Fibroblast of skin of right biceps (primary cell): Measurements from ENCODE around the gene RNF169.

Experiments
- DNase-seq: peaks from one replicate; pipeline ENCODE4 v3.0.0-alpha.2; 2013

The RNF169 gene

DNA sequence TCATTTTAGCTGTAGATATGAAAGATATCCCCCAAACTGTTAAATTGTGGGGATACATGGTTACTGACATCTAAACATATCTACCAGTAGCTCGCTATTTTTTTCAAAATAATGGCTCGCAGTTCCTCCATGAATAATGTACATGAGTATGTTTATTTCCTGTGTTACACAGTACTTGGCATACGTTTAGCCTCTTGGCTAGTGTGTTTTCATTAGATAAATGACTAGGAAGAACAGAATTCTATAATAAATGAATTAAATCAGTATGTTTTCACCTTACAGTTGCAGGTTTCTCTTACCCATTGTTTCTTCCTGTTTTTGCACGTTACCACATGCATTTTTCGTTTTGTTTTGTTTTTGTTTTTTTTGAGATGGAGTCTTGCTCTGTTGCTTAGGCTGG, 21.8 kb downstream of the RNF169 start:
- DNase-seq = no peak

DNA sequence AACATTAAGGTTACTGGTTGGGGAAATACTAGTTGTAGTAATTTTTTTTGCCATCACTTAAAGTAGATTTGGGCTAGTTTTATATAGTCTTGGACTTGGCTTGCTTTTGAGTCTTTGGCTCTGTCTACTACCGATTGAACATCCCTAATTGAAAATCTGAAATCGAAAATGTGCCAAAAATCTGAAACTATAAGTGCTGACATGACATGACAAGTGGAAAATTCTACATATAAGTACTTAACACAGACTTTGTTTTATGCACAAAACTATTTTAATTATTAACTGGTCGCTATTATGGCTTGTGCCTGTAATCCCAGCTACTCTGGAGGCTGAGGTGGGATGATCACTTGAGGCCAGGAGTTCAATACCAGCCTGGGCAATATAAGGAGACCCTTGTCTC, 22.5 kb downstream of the RNF169 start:
- DNase-seq = no peak

DNA sequence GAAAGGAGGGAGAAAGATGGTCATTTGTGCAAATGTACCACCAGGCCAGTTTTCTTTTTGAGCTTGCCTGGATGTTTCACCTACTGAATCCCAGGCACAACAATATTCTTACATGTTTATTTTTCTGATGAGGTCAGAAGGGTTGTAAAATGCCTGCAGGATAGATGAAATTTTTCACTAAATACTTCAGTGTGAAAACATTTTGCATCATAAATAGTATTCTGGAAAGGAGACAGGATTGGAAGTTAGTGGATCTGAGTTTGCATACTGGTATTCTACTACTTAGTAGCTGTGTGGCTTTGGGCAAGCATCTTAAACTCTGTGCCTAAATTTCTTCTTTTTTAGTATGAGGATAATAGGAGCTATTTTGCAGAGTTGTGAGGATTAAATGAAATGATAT, 24.8 kb downstream of the RNF169 start:
- peak; percentile 10 for DNase-seq

DNA sequence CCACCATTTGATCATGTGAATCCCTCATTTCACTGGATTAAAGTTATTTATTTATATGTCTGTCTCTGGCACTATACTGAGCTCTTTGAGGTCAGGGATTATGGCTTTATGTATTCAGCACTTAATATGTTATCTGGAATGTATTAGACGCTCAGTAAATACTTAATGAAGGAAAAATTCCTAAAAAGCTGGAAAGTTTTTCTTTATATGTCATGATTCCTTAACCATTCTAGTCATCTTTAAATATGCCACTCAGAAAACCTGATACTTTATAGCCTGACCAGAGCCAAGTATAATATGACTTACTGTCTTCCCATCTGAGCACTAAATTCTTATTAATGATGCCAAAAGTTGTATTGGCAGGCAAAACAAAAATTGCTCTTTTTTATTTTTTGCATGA, 27.1 kb downstream of the RNF169 start:
- peak; percentile 28 for DNase-seq

DNA sequence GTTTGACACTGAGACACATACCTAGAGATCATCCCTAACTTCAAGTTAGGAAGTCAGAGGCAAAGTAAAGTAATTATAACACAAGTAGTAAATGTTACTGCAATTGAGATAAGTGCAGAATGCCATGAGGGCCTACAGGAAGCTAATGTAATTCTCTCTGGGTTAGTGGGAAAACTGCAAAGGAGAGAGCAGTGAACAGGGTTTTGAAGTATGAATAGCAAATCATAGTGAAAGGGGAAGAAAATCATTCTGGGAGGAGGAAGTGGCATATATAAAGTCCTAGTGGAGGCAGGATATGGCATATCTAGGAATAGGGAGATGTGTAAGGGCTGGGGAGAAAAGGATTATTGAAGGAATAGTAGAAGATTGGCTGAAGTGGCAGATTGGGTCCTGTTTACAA, 27.9 kb downstream of the RNF169 start:
- DNase-seq = no peak

DNA sequence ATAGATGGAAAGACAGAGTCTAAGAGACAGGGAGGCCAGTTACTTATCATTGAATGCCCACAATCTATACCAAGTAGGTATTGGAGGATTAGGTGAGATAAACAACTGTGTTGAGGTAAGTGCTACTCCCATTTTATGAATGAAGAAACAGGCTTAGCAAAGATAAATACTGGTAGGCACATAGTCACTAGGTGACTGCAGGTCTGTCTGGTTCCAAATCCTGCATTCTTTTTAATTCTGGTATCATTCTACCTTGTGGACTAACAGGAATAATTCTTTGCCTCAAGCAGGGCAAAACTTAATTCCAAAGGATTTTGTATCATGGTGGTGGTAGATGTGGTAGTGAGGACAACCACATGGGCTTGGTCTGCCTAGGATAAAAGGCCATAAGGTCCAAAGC, 28.4 kb downstream of the RNF169 start:
- no peak for DNase-seq

DNA sequence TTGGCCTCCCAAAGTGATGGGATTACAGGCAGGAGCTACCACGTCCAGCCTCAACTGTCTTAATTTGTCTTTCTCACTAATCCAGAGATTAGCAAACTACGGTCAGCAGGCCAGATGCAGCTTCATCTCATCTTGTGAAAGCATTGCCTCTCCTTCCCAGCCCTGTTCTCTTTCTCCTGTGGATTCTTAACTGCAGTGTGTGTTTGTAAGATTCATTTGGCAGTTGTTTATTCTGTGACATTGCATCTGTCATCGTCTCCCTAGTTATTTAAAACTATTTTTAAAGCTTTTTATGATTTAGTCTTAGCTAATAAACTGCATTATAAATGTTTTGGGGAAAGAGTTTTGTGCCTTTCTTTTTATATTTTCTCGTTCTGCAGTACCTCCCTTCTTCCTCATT, 29.2 kb downstream of the RNF169 start:
- DNase-seq = no peak

DNA sequence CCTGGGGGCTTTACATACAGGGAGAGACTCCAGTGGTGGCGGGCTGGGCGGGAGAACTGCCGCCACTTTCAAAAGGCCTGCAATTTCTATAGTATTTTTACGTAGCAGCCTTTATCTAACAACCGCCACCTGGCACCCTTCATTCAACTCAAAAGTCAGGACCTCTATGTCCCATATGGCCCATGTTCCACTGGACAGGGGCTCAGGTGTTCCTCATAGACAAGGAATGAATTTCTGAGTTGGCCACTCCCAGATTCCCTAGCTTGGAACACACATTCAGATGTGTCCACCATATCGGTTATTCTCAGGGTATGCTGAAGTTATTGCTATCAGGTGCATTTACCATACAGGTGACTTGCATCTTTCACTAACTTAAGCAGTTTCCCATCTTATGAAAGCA, 29.9 kb downstream of the RNF169 start:
- no peak for DNase-seq

DNA sequence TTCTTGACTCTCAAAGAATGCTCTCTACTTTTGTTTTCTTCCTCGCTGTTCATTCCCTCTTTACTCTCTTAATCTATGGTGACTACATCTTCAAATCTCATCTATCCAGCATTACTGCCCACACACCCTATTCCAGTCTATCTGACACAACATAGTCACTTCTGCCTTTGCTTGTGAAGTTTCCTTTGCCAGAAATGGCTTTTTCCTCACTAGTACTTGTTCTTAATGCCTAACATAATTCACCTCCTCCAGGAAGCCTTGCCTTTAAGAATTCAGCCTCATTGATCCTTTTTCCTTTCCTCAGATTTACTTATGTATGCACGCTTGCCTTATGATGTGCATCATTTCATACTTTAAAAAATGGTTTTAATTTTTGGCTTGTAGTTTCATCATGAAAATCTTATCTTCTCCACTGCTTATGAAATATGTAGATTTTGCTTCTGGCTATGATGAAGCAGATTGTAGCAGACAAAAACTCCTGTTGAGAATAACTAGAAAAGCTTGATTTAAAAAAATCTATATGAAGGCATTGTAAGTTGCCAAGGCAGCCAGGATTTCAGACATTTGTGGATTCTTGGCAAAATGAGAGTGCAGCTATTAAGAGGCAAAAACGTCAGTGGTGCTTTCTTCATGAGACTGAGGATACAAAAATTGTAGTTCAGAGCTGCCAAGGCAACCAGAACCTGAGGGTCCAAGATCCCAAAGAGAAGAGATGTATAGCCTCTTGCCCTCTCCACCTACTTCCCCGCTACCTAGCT, 31.8 kb downstream of the RNF169 start:
- DNase-seq = no peak

DNA sequence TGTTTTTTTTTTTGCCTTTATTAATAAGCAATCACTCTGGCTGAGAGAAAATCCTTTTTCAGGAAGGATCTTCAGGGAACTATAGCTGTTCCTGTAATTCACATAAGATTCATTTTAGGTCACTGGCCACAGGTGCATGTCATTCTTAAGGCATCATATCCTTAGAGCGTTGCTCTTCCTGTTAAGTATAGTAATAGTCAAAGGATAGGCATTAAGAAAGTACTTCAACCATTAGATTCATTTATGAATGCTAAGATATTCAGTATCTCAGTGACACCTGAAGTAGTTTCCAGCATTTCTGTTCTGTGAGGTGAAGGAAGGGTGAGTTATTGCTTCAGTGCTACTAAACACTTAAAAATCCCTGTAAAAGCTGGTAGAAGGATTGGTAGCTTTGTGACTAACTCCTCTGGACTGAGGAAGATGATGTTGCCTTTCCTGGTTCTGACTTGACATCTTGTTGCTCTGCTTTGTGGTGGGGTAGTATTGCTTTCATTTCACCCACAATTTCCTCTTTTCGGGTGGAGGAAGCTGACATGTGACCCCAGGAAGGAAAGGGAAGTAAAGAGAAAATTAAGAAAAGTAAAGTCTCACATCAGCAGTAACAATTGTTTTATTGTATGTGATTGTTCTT, 34.7 kb downstream of the RNF169 start:
- peak; percentile 70 for DNase-seq

DNA sequence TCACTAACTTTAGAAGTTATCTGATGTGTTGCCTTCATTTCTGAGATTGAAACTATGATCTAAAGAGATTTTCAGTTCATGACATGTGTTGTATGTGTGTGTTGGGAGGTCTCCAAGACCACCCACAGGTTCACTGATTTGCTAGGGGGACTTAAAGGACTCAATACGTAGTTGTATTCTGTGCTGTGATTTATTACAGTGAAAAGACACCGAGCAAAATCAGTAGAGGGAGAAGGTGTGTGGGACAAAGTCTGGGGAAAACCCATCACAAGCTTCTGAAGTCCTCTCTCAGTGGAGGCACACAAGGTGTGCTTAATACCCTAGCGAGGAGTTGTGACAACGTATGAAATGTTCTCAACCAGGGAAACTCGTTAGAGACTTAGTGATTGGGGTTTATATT, 35.6 kb downstream of the RNF169 start:
- DNase-seq = no peak

DNA sequence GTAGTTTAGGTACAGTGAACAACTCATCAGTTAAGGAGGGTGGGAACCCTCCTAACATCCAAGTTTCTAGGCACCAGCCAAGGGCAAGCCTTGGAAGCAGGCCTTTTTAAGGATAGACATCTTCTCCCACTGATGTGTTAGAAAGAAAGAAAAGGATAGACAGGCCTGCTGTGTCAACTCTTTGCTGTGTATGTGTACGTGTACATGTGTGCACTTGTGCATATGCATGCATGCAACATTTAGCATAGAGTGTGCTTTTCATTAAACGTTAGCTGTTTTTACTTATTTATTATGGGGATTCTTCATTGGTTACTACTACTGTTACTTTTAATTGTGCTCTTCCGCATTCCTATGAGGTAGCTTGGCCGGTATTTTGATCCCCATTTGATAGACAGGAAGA, 36.1 kb downstream of the RNF169 start:
- DNase-seq = no peak

DNA sequence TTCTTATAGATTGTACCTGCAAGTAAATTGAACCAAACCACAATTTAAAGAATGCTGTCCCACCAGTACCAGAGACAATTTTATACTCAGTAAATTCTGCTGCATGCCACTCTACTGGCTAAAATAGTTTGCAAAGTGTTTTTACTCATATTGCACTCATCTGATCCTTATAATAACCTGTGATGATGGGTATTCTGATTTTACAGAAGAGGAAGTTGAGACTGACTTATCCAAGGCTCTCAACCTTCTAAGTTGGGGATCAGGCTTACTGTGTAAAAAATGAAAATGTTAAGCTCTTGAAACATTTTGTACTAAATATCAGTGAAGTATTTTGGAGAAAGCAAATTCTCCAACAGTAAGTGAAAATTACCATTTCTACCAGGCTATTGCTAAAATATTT, 37.9 kb downstream of the RNF169 start:
- DNase-seq = no peak

DNA sequence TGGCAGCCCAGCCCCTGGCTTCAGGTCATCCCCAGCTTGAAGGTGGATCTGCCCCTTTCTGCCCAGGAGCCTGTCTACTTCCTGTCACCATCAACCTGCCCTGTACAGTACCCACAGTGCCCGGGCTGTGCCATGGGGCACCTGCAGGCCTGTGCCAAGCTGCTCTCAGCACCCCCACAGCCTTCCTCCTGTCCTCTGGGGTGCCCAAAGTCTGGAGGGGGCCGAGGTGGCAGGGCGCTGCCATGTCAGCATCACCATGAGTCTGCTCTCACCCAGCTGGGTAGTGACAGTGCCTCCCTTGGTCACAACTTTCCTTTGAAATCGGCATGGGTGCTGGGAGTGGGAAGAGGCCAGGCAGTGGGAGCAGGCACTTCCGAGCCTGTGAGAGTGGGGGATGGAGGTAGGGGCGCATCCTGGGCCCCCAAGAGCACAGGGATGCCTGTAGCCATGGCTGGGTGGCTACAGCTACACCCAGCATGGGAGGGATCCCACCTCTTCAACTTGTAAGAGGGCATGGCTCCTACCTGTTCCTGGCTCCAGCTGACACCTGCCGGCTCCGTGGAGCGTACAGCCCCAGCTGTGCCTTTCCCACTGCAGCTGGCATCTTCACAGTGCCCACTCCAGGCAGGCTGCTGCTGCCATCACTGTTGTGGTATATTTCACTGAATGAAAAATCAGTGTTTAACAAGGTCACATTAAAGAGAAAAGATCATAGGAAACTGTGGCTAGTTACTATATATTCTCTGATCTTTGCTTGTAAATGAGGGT, 42.9 kb downstream of the RNF169 start:
- DNase-seq = no peak

DNA sequence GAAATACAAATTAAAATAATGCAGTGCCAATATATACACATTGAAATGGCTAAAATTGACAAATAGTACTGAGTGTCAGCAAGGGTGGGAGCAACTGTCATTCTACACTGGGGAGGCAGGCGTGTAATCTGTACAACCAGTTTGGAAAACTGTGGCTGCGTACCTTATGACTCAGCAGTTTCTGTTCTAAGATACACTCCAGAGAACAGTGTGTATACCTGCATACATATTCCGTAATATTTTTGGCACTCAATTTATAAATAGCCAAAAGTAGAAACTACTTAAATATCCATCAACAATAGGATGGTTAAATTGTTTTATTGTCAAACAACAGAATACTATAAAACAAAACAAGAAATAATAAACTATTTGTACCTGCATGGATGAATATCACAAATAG, 57.6 kb downstream of the RNF169 start:
- no peak for DNase-seq

DNA sequence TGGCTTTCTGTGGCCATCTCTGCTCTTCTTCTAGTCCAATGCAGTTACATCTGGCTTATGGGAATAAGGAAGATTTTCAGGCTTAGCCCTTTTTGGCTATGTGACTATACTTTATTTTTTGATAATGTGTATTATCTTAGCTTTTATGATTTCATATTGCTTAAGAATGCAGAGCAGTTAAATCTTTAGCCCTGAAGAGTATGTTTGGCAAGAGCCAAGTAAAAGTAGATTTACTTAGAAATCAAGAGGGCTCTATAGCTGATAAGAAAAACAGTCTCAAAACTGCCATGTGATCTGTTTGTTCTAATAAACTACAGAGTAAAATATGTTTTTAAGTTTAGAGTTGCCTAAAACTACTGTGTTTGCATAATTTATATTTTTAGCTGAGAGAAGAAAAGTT, 61.2 kb downstream of the RNF169 start:
- DNase-seq = no peak

DNA sequence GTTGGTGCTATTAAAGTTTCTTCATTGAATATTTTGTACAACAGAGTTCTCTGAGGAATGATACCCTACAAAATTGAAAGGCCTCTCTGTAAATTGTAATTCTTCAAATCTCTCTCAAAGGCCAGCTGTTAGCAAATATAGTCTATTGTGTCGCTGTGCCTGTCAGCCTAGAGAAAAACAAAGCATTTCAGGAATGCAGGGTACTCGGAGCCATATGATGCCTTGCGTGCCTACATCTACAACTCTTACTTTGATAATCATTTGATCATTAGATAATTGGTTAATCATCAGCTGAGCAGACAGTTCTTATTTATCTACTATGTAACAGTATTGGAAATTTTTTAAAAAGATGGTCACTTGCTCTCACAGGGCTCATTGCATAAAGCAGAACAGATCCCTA, 67.3 kb downstream of the RNF169 start:
- no peak for DNase-seq

DNA sequence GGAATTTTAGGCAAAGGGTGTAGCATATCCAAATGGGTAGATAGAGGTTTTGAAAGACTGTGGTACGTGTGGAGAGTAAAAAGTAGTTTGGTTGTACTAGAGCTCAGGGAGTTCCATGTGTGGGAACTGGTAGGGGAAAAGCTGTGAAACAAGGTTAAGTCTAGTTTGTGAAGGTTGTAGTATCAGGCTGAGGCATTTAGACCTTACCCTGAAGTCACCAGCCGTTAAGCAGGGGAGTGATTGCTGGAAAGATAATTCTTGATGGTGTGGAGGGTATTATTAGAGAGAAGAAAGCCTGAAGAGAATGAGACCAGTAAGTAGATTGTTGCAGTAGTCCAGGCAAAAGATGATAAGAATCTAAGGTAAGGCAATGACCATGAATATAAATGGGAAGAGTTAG, 68.0 kb downstream of the RNF169 start:
- no peak for DNase-seq

DNA sequence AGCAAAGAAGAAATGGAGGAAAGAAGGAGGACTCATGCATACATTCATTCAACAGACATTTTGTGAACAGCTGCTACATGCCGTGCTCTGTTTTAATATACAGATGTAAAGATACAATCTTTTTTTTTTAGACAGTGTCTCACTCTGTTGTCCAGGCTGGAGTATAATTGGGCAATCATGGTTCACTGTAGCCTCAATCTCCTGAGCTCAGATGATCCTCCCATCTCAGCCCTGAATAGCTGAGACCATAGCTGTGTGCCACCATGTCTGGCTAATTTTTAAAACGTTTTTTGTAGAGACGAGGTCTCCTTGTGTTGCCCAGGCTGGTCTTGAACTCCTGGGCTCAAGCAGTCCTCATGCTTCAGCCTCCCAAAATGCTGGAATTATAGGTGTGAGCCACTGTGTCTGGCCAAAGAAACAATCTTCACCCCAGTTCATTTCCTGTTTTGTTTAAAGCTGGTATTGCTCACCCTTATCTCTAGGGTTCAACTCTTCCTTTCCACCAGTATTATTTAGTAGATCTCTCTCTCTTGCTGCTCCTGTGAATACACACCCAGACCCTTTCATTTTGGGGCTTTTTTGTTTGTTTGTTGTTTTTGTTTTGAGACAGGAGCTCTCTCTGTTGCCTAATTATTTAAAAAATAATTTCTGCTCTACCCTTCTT, 69.8 kb downstream of the RNF169 start:
- no peak for DNase-seq

DNA sequence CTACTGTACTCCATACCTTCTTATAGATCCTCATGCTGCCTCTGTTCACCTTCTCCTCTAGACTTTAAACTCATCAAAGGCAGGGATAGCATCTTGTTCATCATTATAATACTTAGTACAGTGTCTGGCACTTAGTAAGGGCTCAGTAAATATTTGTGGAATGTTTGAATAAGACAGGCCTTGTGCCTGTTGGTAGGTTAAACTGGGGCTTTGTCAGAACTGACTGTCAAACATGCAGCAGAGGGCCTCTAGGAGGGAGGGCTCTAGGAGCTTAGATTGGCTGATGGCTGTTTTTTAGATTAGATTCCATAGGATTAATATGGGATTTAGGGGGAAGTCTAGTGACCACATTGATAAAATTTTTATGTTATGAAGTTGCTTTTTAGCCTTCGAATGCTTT, 70.8 kb downstream of the RNF169 start:
- peak; percentile 42 for DNase-seq

DNA sequence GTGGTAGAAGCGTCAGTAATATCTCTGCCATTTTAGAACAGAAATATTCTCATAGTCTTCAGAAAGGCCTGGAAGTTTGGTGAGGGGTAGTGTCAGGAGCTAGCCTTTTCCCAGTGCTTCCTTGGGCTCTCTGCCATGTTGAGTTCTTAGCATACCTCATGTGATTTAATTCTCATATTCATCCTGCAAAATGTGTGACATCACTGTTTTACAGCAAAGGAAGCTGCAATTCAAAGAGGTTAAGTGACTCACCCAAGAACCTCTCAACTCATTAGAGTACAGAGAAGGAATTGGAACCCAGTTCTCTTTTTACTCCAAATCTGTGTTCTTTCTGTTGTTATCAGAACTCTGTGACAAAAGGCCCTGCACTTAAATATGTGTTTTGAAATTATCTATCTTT, 72.1 kb downstream of the RNF169 start:
- DNase-seq = peak; percentile 92

DNA sequence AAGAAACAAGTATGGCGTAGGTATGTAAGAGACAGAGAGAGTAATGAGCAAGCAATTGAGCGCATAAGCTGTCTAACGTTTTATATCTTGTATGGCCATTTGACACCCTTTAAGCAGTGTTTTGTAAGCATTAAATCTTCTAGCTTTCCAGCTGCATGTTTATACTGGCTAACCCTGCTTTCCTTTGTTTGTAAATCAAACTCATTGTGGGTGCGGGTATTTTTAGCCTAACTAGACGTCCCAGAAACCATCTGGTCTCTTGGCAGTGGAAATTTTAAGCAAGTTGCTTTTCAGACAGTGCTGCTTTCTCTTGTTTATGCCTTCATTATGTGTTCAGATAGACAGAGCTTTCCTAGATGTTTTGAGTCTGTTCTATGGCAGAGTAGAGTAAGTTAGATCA, 73.5 kb downstream of the RNF169 start:
- DNase-seq = peak; percentile 12

DNA sequence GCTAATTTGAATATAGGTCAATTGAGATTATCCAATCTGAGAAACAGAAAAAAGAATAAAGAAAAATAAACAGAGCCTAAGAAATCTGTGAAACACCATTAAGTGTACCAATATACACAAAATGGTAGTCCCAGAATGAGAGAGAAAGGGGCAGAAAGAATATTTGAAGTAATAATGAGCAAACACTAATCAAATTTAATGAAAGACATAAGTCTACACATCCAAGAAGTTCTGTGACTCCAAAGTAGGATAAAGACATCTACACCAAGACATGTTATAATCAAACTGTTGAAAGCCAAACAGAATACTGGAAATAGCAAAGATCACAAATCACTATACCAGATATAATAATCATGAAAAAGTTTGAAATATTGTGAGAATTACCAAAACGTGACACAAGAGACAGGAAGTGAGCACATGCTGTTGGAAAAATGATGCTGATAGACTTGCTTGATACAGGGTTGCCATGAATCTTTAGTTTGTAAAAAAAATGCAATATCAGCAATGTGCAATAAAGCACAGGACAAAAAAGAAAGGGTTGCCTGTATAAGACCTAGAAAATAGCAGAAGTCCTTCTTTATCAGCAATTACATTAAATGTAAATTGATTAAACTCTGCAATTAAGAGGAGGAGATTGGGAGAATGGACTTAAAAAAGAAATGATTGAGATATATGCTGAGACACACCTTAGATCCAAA, 75.8 kb downstream of the RNF169 start:
- no peak for DNase-seq
